ENCODE data around the gene TCF19.
"Not testable (repeated sequence)": the region's sequence is repeated elsewhere in the genome, so short reads cannot be mapped to it uniquely, and the experiment has no call there.

- not testable (repeated sequence) for TF ChIP-seq POLR2A (IDR thresholded peaks at IDR 0.05; ENCODE audit: low read depth, low read length); TAF1 (IDR thresholded peaks at IDR 0.05; ENCODE audit: low read depth, low read length); POLR2AphosphoS5 (IDR thresholded peaks at IDR 0.05; ENCODE audit: low read depth, low read length); SPI1 (IDR thresholded peaks at IDR 0.05; ENCODE audit: low read depth, low read length); PAX5 (IDR thresholded peaks at IDR 0.05; ENCODE audit: insufficient read depth, low read length, severe bottlenecking); POU2F2 (IDR thresholded peaks at IDR 0.05; ENCODE audit: low read depth, low read length)
Measured at GRCh38 chr6:31195308-31195979, 37.1 kb downstream of the TCF19 start.

Measured in GM12891 (cell line).